Measurements from ENCODE around the gene RPL10. TPM values are rescaled to one million over a fixed set of nuclear protein-coding genes. Genes with fewer than 3 reads are reported as not detected.

The RPL10 gene
- total RNA-seq, 4 donors from 2014 or later: 2,607 to 8,937 (median 4,770) TPM

DNA sequence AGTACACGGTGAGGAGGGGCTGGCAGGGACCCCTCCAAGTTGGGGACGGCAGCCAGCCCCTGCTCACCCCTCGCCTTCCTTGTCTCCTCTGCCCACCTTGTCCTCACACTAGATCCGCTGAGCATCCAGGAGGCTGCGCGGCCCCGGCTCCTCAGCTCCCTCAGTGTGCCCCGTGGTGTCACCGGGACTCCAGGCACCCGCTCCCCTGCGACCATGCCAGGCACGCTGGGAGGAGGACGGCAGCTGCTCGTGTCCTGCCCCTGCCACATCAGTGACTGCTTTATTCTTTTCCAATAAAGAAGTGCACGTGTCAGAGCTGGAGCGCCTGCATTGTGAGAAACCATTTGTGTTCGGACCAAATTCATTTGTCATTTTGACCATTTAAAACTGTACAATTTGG is 52.1 kb downstream of the RPL10 start:
- intact Hi-C loops (cut with DNase I): no loop called here
- WGBS, 2 donors: 84% methylated on average over 17 of the region's 17 CpGs; no CpG with 5 or more reads in 1 of the 2 donors
- no peak for TF ChIP-seq POLR2A (IDR thresholded peaks at IDR 0.05)
- TF ChIP-seq, protein P1, sequence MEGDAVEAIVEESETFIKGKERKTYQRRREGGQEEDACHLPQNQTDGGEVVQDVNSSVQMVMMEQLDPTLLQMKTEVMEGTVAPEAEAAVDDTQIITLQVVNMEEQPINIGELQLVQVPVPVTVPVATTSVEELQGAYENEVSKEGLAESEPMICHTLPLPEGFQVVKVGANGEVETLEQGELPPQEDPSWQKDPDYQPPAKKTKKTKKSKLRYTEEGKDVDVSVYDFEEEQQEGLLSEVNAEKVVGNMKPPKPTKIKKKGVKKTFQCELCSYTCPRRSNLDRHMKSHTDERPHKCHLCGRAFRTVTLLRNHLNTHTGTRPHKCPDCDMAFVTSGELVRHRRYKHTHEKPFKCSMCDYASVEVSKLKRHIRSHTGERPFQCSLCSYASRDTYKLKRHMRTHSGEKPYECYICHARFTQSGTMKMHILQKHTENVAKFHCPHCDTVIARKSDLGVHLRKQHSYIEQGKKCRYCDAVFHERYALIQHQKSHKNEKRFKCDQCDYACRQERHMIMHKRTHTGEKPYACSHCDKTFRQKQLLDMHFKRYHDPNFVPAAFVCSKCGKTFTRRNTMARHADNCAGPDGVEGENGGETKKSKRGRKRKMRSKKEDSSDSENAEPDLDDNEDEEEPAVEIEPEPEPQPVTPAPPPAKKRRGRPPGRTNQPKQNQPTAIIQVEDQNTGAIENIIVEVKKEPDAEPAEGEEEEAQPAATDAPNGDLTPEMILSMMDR (IDR thresholded peaks at IDR 0.05): no peak
- H3K27me3 ChIP-seq: no peaks in the 10 kb centered on the region
- H3K4me1 ChIP-seq: peaks cover 0 to 5% (median 0%) of the 10 kb centered on the region in 3 donors
- no peak overlapping the region for H3K27ac ChIP-seq
- no peak for DNase-seq
- H3K9me3 ChIP-seq: no peaks in the 10 kb centered on the region
- peaks cover 0 to 47% (median 0%) of the 10 kb centered on the region in 3 donors for H3K36me3 ChIP-seq
- no peak overlapping the region for H3K4me3 ChIP-seq

Small RNAs within 50 kb of the gene (small RNA-seq; reads per million reads assigned to genes)
- gene MIR6858 (0 to 0.74 (median 0.30) reads per million in 4 donors), gene SNORA70 (0 reads per million in 4 donors)

Other genes with a start within 250 kb of the RPL10 start
- gene OPN1MW, start 215.8 kb upstream of the RPL10 start, total RNA-seq: not detected
- gene OPN1MW2, start 178.6 kb upstream of the RPL10 start, total RNA-seq: not detected
- not detected for gene OPN1MW3, start 140.8 kb upstream of the RPL10 start, total RNA-seq
- not detected for gene TEX28, start 103.3 kb upstream of the RPL10 start, total RNA-seq
- not detected for gene TKTL1, start 102.6 kb upstream of the RPL10 start, total RNA-seq
- 1,000 to 10,000 TPM in 1 of 4 donors, 100 to 1,000 TPM in 3; 290 to 1,242 (median 582) TPM for gene FLNA, start 23.7 kb upstream of the RPL10 start, total RNA-seq
- gene EMD, start 19.1 kb upstream of the RPL10 start, total RNA-seq: 10 to 100 TPM; 12.7 to 50.1 (median 40.2) TPM
- gene DNASE1L1, start 10.9 kb downstream of the RPL10 start, total RNA-seq: 10 to 100 TPM; 21.7 to 41.4 (median 32.1) TPM
- 10 to 100 TPM; 16.3 to 37.4 (median 31.4) TPM for gene TAFAZZIN, start 13.2 kb downstream of the RPL10 start, total RNA-seq
- gene ATP6AP1, start 30.3 kb downstream of the RPL10 start, total RNA-seq: 10 to 100 TPM; 28.5 to 83.8 (median 37.2) TPM
- 10 to 100 TPM; 35.2 to 82.6 (median 35.6) TPM for gene GDI1, start 38.8 kb downstream of the RPL10 start, total RNA-seq
- gene FAM50A, start 45.8 kb downstream of the RPL10 start, total RNA-seq: 10 to 100 TPM; 15.9 to 27.3 (median 19.6) TPM
- 1 to 10 TPM; 4.4 to 5.9 (median 5.4) TPM for gene PLXNA3, start 59.9 kb downstream of the RPL10 start, total RNA-seq
- gene LAGE3, start 80.9 kb downstream of the RPL10 start, total RNA-seq: 10 to 100 TPM; 18.2 to 44.3 (median 21.9) TPM
- 10 to 100 TPM; 32.9 to 41.1 (median 38.2) TPM for gene UBL4A, start 88.2 kb downstream of the RPL10 start, total RNA-seq
- gene SLC10A3, start 92.3 kb downstream of the RPL10 start, total RNA-seq: 10 to 100 TPM; 26.1 to 38.5 (median 29.5) TPM
- 10 to 100 TPM; 30.5 to 50.8 (median 40.9) TPM for gene FAM3A, start 117.9 kb downstream of the RPL10 start, total RNA-seq
- gene G6PD, start 148.5 kb downstream of the RPL10 start, total RNA-seq: 100 to 1,000 TPM in 1 of 4 donors, 10 to 100 TPM in 3; 46.5 to 180 (median 79.9) TPM
- 10 to 100 TPM in 3 of 4 donors, 1 to 10 TPM in 1; 9.9 to 14.7 (median 12.6) TPM for gene IKBKG, start 149.2 kb downstream of the RPL10 start, total RNA-seq
- gene CTAG1A, start 186.8 kb downstream of the RPL10 start, total RNA-seq: not detected
- gene CTAG1B, start 220.9 kb downstream of the RPL10 start, total RNA-seq: not detected